Kasumi-1 (cell line): ENCODE results near the gene TCHP.
"Not testable (repeated sequence)": the region's sequence is repeated elsewhere in the genome, so short reads cannot be mapped to it uniquely, and the experiment has no call there.

ENCODE experiments used
- DNase-seq, 2 experiments: peaks; one replicate each; lab custom pipeline; 2025; lab: John Stamatoyannopoulos, UW

The TCHP gene

GRCh38 chr12:109910254-109910968, 10.3 kb downstream of the TCHP start:
- no peak for DNase-seq

- peak; percentile 17 to 47 for DNase-seq
These were observed 10.9 kb downstream of the TCHP start for GRCh38 chr12:109910969-109911348.

GRCh38 chr12:109912855-109913321, 12.8 kb downstream of the TCHP start:
- no peak for DNase-seq

GRCh38 chr12:109914461-109914860, 14.4 kb downstream of the TCHP start:
- no peak for DNase-seq

- DNase-seq: no peak
These were observed 15.3 kb downstream of the TCHP start for GRCh38 chr12:109915171-109916040.

- no peak for DNase-seq
These were observed 16.0 kb downstream of the TCHP start for GRCh38 chr12:109916045-109916444.

- no peak for DNase-seq
These were observed 19.4 kb downstream of the TCHP start for GRCh38 chr12:109919456-109919855.

- no peak for DNase-seq
These were observed 20.2 kb downstream of the TCHP start for GRCh38 chr12:109920261-109920780.

- DNase-seq: no peak
These were observed 21.9 kb downstream of the TCHP start for GRCh38 chr12:109921982-109922381.

GRCh38 chr12:109923038-109923437, 23.0 kb downstream of the TCHP start:
- no peak for DNase-seq

GRCh38 chr12:109923481-109924245, 23.6 kb downstream of the TCHP start:
- no peak for DNase-seq

GRCh38 chr12:109925185-109925840, 25.2 kb downstream of the TCHP start:
- DNase-seq: no peak

GRCh38 chr12:109926016-109926415, 25.9 kb downstream of the TCHP start:
- DNase-seq: no peak

- DNase-seq: no peak
These were observed 26.6 kb downstream of the TCHP start for GRCh38 chr12:109926488-109927210.

- peak; percentile 48 to 49 for DNase-seq
These were observed 27.5 kb downstream of the TCHP start for GRCh38 chr12:109927622-109928021.

GRCh38 chr12:109928058-109928656, 28.1 kb downstream of the TCHP start:
- no peak for DNase-seq

GRCh38 chr12:109929326-109929725, 29.3 kb downstream of the TCHP start:
- DNase-seq: not testable (repeated sequence)

GRCh38 chr12:109930028-109930800, 30.1 kb downstream of the TCHP start:
- no peak for DNase-seq

GRCh38 chr12:109931143-109931542, 31.1 kb downstream of the TCHP start:
- no peak for DNase-seq
